Progenitor cell of endocrine pancreas (in vitro differentiated cells): Measurements from ENCODE around the gene NUP210. TPM values are rescaled to one million over a fixed set of nuclear protein-coding genes. Genes with fewer than 3 reads are reported as not detected.

ENCODE experiments used
- DNase-seq: peaks from one replicate; pipeline ENCODE4 v3.0.0; 2021; ENCODE audit warnings: low spot score; ENCODE audit not compliant: unreplicated experiment
- H3K27ac Mint-ChIP-seq: 2 replicates; pipeline ENCODE4 v1.8.0; 2021; ENCODE audit warnings: mild to moderate bottlenecking, moderate library complexity, mixed read lengths
- H3K27me3 Mint-ChIP-seq: 2 replicates; pipeline ENCODE4 v1.8.0; 2021; ENCODE audit warnings: mixed read lengths
- H3K36me3 Mint-ChIP-seq: 2 replicates; pipeline ENCODE4 v1.8.0; 2022; ENCODE audit warnings: mixed read lengths; ENCODE audit not compliant: insufficient read depth
- H3K4me1 Mint-ChIP-seq: 2 replicates; pipeline ENCODE4 v1.8.0; 2021; ENCODE audit warnings: low read depth, mixed read lengths
- H3K4me3 Mint-ChIP-seq: 2 replicates; pipeline ENCODE4 v1.8.0; 2021; ENCODE audit warnings: low read depth, mild to moderate bottlenecking, moderate library complexity, mixed read lengths
- H3K9me3 Mint-ChIP-seq: 2 replicates; pipeline ENCODE4 v1.8.0; 2021; ENCODE audit warnings: low read depth, mixed read lengths
- CTCF ChIP-seq: fragments of 200-600 bp; sonication (generic); IDR thresholded peaks from one replicate; pipeline ENCODE4 v1.5.0; 2021; ENCODE audit warnings: antibody characterized with exemption, mild to moderate bottlenecking; ENCODE audit not compliant: unreplicated experiment
- total RNA-seq: library from RNA; stranded (reverse); gene quantifications from 2 replicates; pipeline ENCODE4 v1.2.1, GENCODE V29; 2021

NUP210 gene
- total RNA-seq, 1 donor from 2014 or later: 78.2 TPM

- TF ChIP-seq CTCF: no peak
- Mint-ChIP-seq H3K36me3 (no peaks in the 10 kb centered on the region), H3K4me3 (peak overlapping the region; percentile 72), H3K27ac (peak overlapping the region; percentile 26), H3K9me3 (peaks cover 7% of the 10 kb centered on the region), H3K4me1 (peaks cover 2% of the 10 kb centered on the region), H3K27me3 (peaks cover 62% of the 10 kb centered on the region)
- no peak for DNase-seq
Observed at GRCh38 chr3:13281507-13282357, 138.4 kb downstream of the NUP210 start.

- TF ChIP-seq CTCF: no peak
- no peaks in the 10 kb centered on the region for H3K36me3 Mint-ChIP-seq
- peaks cover 2% of the 10 kb centered on the region for H3K4me1 Mint-ChIP-seq
- no peak for DNase-seq
- H3K27me3 Mint-ChIP-seq: peaks cover 58% of the 10 kb centered on the region
- H3K27ac Mint-ChIP-seq: no peak overlapping the region
- H3K4me3 Mint-ChIP-seq: peak overlapping the region; percentile 21
- peaks cover 3% of the 10 kb centered on the region for H3K9me3 Mint-ChIP-seq
Observed at GRCh38 chr3:13280811-13281506, 139.2 kb downstream of the NUP210 start.

GRCh38 chr3:13280122-13280790 is 139.9 kb downstream of the NUP210 start:
- Mint-ChIP-seq H3K27me3 (peaks cover 62% of the 10 kb centered on the region), H3K27ac (no peak overlapping the region), H3K4me3 (no peak overlapping the region), H3K9me3 (peaks cover 3% of the 10 kb centered on the region), H3K4me1 (peaks cover 2% of the 10 kb centered on the region), H3K36me3 (no peaks in the 10 kb centered on the region)
- TF ChIP-seq CTCF: no peak
- DNase-seq: no peak

GRCh38 chr3:13279532-13279910 is 140.6 kb downstream of the NUP210 start:
- H3K4me1 Mint-ChIP-seq: peaks cover 2% of the 10 kb centered on the region
- no peak overlapping the region for H3K27ac Mint-ChIP-seq

More at GRCh38 chr3:13279532-13279910, 140.6 kb downstream of the NUP210 start:
- Mint-ChIP-seq H3K27me3 (peaks cover 59% of the 10 kb centered on the region), H3K9me3 (peaks cover 3% of the 10 kb centered on the region), H3K4me3 (no peak overlapping the region), H3K36me3 (no peaks in the 10 kb centered on the region)
- TF ChIP-seq CTCF: no peak
- DNase-seq: no peak
